ENCODE measurements around the gene OR52A1.

The OR52A1 gene

DNA sequence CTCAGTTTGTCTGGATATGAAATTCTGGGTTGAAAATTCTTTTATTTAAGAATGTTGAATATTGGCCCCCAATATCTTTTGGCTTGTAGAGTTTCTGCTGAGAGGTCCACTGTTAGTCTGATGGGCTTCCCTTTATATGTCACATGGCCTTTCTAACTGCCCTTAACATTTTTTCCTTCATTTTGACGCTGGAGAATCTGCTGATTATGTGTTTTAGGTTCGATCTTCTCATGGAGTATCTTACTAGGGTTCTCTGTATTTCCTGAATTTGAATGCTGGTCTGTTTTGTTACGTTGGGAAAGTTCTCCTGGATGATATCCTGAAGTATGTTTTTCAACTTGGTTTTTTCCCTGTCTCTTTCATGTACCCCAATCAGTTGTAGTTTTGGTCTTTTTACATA, 39.2 kb downstream of the OR52A1 start:
- Histone ChIP-seq H3K9ac (ENCODE audit: low read depth, low read length) (no peak overlapping the region), H3K4me1 (ENCODE audit: insufficient read depth, low read length) (no peaks in the 10 kb centered on the region), H3K9me3 (ENCODE audit: control insufficient read depth, insufficient read depth, low read length) (no peaks in the 10 kb centered on the region), H3K36me3 (ENCODE audit: insufficient read depth, low read length) (no peaks in the 10 kb centered on the region)

DNA sequence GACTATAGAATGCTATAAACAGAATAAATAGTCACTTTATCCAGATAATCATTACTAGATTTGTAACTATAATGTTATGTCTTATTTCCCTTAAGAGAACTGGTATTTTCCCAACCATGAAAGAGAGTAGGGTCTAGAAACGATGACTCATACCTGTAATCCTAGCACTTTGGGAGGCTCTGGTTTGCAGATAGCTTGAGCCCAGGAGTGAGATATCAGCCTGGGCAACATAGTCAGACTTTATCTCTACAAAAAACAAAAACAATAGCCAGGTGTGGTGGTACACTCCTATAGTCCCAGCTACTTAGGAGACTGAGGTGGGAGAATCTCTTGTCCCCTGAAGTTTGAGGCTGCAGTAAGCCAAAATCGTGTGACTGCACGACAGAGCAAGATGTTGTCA, 47.3 kb downstream of the OR52A1 start:
- Histone ChIP-seq H3K9me3 (ENCODE audit: control insufficient read depth, insufficient read depth, low read length) (no peaks in the 10 kb centered on the region), H3K9ac (ENCODE audit: low read depth, low read length) (no peak overlapping the region), H3K4me1 (ENCODE audit: insufficient read depth, low read length) (no peaks in the 10 kb centered on the region), H3K36me3 (ENCODE audit: insufficient read depth, low read length) (no peaks in the 10 kb centered on the region)

DNA sequence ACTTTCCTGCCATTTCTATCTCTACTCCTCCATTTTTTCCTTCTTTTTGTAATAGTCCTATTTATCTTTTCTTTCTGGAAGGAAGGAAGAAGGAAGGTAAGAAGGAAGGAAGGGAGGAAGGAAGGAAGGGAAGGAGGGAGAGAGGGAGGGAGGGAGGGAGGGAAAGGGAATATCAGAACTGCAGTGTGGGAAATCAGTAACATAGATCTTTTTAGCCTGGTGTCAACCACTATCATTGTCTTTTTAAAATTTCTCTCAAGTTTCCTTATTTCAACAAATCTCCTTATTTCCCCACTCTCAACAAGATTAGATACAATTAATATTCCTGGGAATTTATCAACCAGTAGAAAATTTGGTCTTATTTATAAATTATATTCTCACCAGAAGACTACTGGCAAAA, 51.5 kb downstream of the OR52A1 start:
- Histone ChIP-seq H3K36me3 (ENCODE audit: insufficient read depth, low read length) (no peaks in the 10 kb centered on the region), H3K4me1 (ENCODE audit: insufficient read depth, low read length) (no peaks in the 10 kb centered on the region), H3K9ac (ENCODE audit: low read depth, low read length) (no peak overlapping the region), H3K9me3 (ENCODE audit: control insufficient read depth, insufficient read depth, low read length) (no peaks in the 10 kb centered on the region)

DNA sequence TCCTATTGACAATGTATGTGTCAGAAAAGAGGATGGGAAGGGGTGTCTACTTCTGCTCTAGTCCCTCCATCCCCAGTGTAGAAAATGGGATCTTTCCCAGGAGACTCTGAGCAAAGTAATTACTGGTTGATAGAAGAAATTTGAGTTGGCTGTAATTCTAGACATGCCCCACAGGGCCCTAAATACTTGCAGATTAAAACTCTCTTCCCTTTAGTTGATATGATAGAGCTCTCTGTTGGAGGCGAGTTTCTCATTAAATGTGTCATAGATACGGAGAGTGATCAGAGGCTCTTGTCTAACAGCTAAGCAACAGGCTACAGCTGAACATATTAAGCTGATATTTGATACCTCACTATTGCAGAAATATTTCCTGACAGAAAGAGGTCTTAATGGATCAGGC, 52.3 kb downstream of the OR52A1 start:
- no peak overlapping the region for H3K9ac ChIP-seq (ENCODE audit: low read depth, low read length)
- no peaks in the 10 kb centered on the region for H3K36me3 ChIP-seq (ENCODE audit: insufficient read depth, low read length)
- H3K9me3 ChIP-seq (ENCODE audit: control insufficient read depth, insufficient read depth, low read length): no peaks in the 10 kb centered on the region
- no peaks in the 10 kb centered on the region for H3K4me1 ChIP-seq (ENCODE audit: insufficient read depth, low read length)

DNA sequence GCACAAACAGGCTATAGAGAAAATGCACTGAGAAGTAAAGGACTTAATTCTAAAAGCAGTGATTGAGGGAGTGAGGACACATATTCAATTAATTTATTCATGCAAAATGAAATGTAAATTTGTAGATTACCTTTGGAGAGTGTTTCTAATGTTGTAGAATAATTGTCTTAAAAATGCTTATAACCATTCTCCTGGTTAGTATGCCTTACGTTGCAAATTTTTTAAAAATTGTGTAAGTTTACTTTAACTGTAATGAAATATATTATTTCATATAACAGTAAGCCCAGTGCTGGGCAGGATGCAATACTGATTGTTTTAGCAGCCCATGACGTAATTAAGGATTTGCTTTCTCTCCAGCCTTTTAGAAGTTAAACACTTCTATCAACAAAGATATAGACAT, 58.5 kb downstream of the OR52A1 start:
- no peaks in the 10 kb centered on the region for H3K36me3 ChIP-seq (ENCODE audit: insufficient read depth, low read length)
- H3K9me3 ChIP-seq (ENCODE audit: control insufficient read depth, insufficient read depth, low read length): no peaks in the 10 kb centered on the region
- no peak overlapping the region for H3K9ac ChIP-seq (ENCODE audit: low read depth, low read length)
- no peaks in the 10 kb centered on the region for H3K4me1 ChIP-seq (ENCODE audit: insufficient read depth, low read length)

All from ES-I3 (cell line).